GDM1 (cell line): ENCODE data around the gene P2RX3.
A peak's percentile ranks its signal among the peaks of the same experiment; 100 is the strongest.

Experiments
- DNase-seq: peaks from one replicate; lab custom pipeline; 2025; lab: John Stamatoyannopoulos, UW

Gene P2RX3

GRCh38 chr11:57310091-57310490 is 28.1 kb upstream of the P2RX3 start:
- DNase-seq: no peak

- no peak for DNase-seq
Measured at GRCh38 chr11:57310630-57311086, 27.5 kb upstream of the P2RX3 start.

- peak; percentile 65 for DNase-seq
Measured at GRCh38 chr11:57311109-57311936, 26.8 kb upstream of the P2RX3 start.

- no peak for DNase-seq
Measured at GRCh38 chr11:57312511-57313021, 25.6 kb upstream of the P2RX3 start.

DNA sequence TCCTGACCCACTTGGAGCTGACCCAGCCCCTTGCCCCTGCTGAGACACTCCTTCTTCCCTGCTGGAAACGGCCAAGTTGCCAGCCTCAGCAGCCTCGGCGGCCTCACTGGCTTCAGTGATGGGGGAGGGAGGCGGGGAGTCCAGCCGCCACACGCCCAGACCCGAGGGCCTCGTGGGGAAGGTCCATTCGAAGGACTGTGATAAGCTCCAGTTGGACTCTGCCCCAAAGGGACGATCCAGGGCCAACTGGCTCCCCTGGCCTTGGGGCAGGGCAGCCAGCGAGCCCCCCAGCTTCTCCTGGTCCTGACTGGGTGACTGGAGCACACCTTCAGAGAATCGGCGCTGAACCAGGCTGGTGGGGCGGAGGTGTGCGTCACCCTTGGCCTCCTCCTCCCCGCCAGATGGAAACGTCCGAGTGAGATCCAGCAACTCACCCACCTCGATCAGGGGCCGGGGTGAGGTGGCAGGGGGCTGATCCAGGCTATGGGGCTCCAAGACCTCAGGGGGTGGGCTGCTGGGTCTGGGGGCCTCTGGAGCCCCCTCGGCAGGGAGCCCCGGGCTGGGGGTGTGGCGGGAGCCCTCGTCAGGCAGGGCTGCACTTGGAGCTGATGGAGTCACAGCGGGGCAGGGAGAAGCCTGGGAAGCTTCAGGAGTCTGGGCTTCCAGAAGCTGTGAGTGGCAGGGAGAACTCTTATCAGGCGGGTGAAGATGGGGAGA is 24.9 kb upstream of the P2RX3 start:
- no peak for DNase-seq

GRCh38 chr11:57313788-57314135 is 24.4 kb upstream of the P2RX3 start:
- no peak for DNase-seq

DNA sequence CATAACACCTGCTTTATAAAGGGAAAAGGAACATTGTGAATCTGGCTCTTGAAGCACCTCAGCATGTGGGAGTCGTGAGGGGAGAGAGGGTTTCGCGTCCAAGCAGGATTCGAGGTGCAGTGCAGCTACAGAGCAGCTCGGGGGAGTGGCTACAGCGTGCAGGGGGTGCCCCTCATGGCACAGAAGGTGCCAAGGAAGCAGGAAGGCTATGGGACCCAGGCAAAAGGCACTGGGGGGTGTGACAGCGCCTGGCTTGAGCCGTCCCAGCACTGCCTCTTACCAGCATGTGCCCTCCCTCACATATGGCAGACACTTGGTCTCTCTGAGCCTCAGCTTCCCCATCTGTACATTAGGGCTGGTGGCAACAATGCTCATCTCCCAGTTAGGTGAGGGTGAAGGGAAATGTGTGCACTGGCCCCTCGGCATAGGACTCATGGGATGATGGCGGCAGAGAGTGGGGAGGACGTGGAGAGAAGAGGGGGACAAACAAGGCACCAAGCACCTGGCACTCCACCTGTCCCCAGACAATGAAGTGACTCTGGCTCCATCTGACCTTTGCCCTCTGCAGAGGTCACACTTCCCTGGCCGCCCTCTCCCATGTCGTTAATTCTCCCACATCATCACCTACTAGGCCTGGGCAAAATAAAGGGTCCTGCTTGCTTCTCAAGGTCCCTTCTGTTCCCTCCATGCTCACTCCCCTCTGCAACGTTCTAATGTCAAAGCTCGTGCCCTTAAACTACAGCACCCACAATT is 23.8 kb upstream of the P2RX3 start:
- no peak for DNase-seq

GRCh38 chr11:57315491-57315890 is 22.7 kb upstream of the P2RX3 start:
- peak; percentile 15 for DNase-seq

- DNase-seq: no peak
Measured at GRCh38 chr11:57316017-57316416, 22.1 kb upstream of the P2RX3 start.

- no peak for DNase-seq
Measured at GRCh38 chr11:57318178-57318577, 20.0 kb upstream of the P2RX3 start.

GRCh38 chr11:57320067-57320718 is 18.0 kb upstream of the P2RX3 start:
- no peak for DNase-seq

- no peak for DNase-seq
Measured at GRCh38 chr11:57320719-57321387, 17.3 kb upstream of the P2RX3 start.

GRCh38 chr11:57321388-57322255 is 16.5 kb upstream of the P2RX3 start:
- no peak for DNase-seq

GRCh38 chr11:57322256-57323166 is 15.6 kb upstream of the P2RX3 start:
- no peak for DNase-seq

DNA sequence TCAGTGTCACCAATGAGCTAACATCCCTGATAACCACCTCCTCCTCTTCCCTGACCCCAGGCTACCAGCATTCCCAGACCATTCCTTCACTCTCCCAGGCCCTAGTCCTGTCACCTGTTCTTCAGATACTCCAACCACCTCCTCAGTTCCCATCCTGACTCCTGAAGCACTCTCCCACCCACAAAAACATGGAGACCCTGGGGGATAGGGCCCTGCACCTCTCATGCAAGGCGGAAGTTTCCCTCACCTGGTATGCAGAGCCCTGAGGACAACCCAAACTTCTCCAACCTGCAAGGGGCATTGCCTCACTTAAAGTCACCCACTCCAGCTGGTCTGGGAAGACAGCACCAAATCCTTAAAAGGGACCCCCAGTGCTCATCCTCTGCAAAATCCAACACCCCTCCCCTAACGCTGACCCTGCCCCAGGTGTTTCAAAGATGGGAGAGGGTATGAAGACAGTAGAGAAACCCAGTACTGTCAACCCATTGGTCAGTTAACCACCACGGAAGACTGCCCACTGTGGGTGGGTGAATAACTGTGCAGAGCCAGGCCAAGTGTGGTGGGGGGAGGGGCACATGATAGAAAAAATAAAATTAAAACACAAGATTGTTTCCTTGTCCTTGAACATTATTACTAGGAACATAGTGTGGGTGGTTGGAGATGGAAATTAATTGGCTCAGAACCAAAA is 14.8 kb upstream of the P2RX3 start:
- DNase-seq: no peak

GRCh38 chr11:57323855-57324153 is 14.3 kb upstream of the P2RX3 start:
- no peak for DNase-seq

DNA sequence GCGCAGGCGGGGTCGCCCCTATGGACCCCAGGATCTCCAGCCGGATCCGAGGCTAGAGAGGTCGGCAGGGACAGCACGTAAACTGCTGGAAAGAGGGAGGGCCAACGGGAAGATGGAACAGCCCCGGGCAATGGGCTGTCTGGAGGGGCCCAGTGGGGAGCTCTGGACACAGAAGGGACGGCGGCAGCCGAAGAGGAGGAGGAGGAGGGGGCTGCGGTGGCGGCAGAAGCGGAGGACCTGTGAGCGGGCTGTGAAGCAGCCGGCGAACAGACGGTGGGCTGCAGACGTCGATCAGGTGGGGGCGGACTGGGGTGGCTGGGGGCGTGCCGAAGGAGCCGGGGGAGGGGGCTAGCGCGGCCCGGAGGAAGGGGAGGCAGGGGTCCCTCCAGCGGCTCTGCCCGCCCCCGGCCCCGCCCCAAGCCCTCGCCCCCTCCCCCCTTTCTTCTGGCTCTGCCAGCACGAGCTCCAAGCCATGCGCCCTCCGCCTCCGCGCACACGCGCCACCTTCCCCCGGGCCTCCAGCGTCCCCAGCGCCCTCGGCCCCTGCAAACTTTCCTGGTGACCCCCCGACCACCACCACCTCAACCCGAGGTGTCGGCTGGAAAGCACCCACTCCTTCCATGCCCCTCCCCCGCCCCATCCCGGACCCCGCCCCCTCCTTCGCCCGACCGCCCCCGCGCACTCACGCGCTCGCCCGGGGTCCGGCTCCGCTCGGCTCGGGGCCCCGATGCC is 13.8 kb upstream of the P2RX3 start:
- no peak for DNase-seq
